K562 (cell line): ENCODE results near the gene PPP1R13L. TPM values are rescaled to one million over a fixed set of nuclear protein-coding genes. Genes with fewer than 3 reads are reported as not detected.

Experiments used
- CEBPG ChIP-seq, 3 experiments: fragments of 200-800 bp in 1 of 3; sonication (Bioruptor generic) in 1 of 3; sonication (generic) in 1 of 3; formaldehyde crosslinking in 1 of 3; IDR thresholded peaks in 2 of 3; conservative IDR thresholded peaks in 1 of 3; 2 replicates each; pipeline versions ENCODE4 v1.6.1 to v1.8.0; 2016 to 2022; ENCODE audit warnings: missing compliant biosample characterization in 2 of 3, missing genetic modification characterization in 2 of 3, mild to moderate bottlenecking in 1 of 3, missing genetic modification reagents in 1 of 3
- CHD4 ChIP-seq: fragments of 200-600 bp; sonication (generic); IDR thresholded peaks from 3 replicates; pipeline ENCODE4 v1.6.1; 2012; ENCODE audit warnings: low read depth, mild to moderate bottlenecking, mixed read lengths, low read length, inconsistent platforms; ENCODE audit not compliant: insufficient read depth, insufficient replicate concordance, poor library complexity, severe bottlenecking
- EP300 ChIP-seq: IDR thresholded peaks from 2 replicates; pipeline ENCODE4 v1.6.1; 2012; ENCODE audit warnings: low read length, improper control_type of control experiment
- EP400 ChIP-seq: fragments of 450-650 bp; IDR thresholded peaks from 2 replicates; pipeline ENCODE4 v1.6.1; 2017; ENCODE audit warnings: antibody characterized with exemption, mild to moderate bottlenecking, moderate library complexity
- HDAC8 ChIP-seq: fragments of 450-650 bp; IDR thresholded peaks from 2 replicates; pipeline ENCODE4 v1.6.1; 2016; ENCODE audit warnings: mild to moderate bottlenecking, missing genetic modification characterization, moderate library complexity, missing compliant biosample characterization
- HNRNPLL ChIP-seq: fragments of 200-400 bp; formaldehyde crosslinking; IDR thresholded peaks from 2 replicates; pipeline ENCODE4 v1.6.1; 2017; ENCODE audit warnings: low read length, low read depth, mild to moderate bottlenecking; ENCODE audit not compliant: poor library complexity, severe bottlenecking
- HNRNPUL1 ChIP-seq: fragments of 200-400 bp; formaldehyde crosslinking; IDR thresholded peaks from 2 replicates; pipeline ENCODE4 v1.6.1; 2017; ENCODE audit warnings: low read length
- KDM1A ChIP-seq, 2 experiments: fragments of 450-650 bp; IDR thresholded peaks; 2 replicates each; pipeline ENCODE4 v1.6.1; 2016; ENCODE audit warnings: mild to moderate bottlenecking in 2 of 2
- MED1 ChIP-seq: sonication (generic); formaldehyde crosslinking; IDR thresholded peaks from 2 replicates; pipeline ENCODE4 v1.8.1; 2023; ENCODE audit warnings: missing genetic modification reagents, borderline replicate concordance
- MEF2D ChIP-seq: conservative IDR thresholded peaks from 2 replicates; pipeline ENCODE4 v1.6.1; 2016; ENCODE audit warnings: low read depth, missing genetic modification characterization, missing compliant biosample characterization
- NCOA4 ChIP-seq: fragments of 450-650 bp; IDR thresholded peaks from 2 replicates; pipeline ENCODE4 v1.6.1; 2018; ENCODE audit warnings: mild to moderate bottlenecking; ENCODE audit not compliant: partially characterized antibody
- PHTF2 ChIP-seq: fragments of 250-450 bp; sonication (Bioruptor Pico); IDR thresholded peaks from 2 replicates; pipeline ENCODE4 v1.5.0; 2021; ENCODE audit warnings: mild to moderate bottlenecking
- POLR2AphosphoS5 ChIP-seq: IDR thresholded peaks from 2 replicates; pipeline ENCODE4 v1.6.1; 2011; ENCODE audit warnings: mild to moderate bottlenecking, low read depth, low read length, moderate library complexity; ENCODE audit not compliant: control insufficient read depth, insufficient read depth
- PTTG1 ChIP-seq: fragments of 450-650 bp; IDR thresholded peaks from 2 replicates; pipeline ENCODE4 v1.6.1; 2016; ENCODE audit warnings: low read depth, mild to moderate bottlenecking, missing genetic modification characterization, missing compliant biosample characterization
- SP1 ChIP-seq: sonication (generic); formaldehyde crosslinking; IDR thresholded peaks from 2 replicates; pipeline ENCODE4 v1.8.1; 2022; ENCODE audit warnings: mild to moderate bottlenecking, missing genetic modification reagents
- SRSF1 ChIP-seq: fragments of 200-400 bp; formaldehyde crosslinking; IDR thresholded peaks from 2 replicates; pipeline ENCODE4 v1.6.1; 2017; ENCODE audit warnings: mild to moderate bottlenecking, low read depth, low read length, moderate library complexity
- TOE1 ChIP-seq, 2 experiments: fragments of 450-650 bp in 1 of 2; sonication (generic) in 1 of 2; formaldehyde crosslinking in 1 of 2; IDR thresholded peaks; 2 replicates each; pipeline versions ENCODE4 v1.7.1 to v1.8.0; 2016 to 2022; ENCODE audit warnings: borderline replicate concordance in 2 of 2, mild to moderate bottlenecking in 2 of 2, antibody characterized with exemption in 1 of 2, inconsistent platforms in 1 of 2, low read depth in 1 of 2, missing genetic modification reagents in 1 of 2, moderate library complexity in 1 of 2
- TRIM24 ChIP-seq, 2 experiments: fragments of 450-650 bp; IDR thresholded peaks; 2 replicates each; pipeline ENCODE4 v1.6.1; 2016
- WHSC1 ChIP-seq: IDR thresholded peaks from one replicate; pipeline ENCODE4 v1.6.1; 2012; ENCODE audit warnings: low read length, control low read depth, inconsistent platforms
- ZNF232 ChIP-seq: sonication (generic); formaldehyde crosslinking; IDR thresholded peaks from 2 replicates; pipeline ENCODE4 v1.8.0; 2022; ENCODE audit warnings: mild to moderate bottlenecking, missing genetic modification reagents
- ZNF445 ChIP-seq: fragments of 250-450 bp; sonication (Bioruptor Pico); IDR thresholded peaks from 2 replicates; pipeline ENCODE4 v1.4.0; 2020; ENCODE audit warnings: low read depth, mild to moderate bottlenecking, moderate library complexity
- polyA plus RNA-seq, 8 experiments: library from polyadenylated mRNA; depleted of rRNA in 4 of 8; stranded (reverse) in 5 of 8; unstranded in 3 of 8; fragments of >200 nt; fragmentation: Nextera tagmentation in 2 of 8; fragmentation: Illumina TruSeq in 1 of 8; extraction: Ambion mirVana in 2 of 8; extraction: Trizol in 1 of 8; gene quantifications; 2 replicates each; pipeline versions ENCODE4 v1.2.1 to v1.2.3, GENCODE V29; 2011 to 2014; ENCODE audit warnings: inconsistent platforms in 1 of 8, missing spikeins in 1 of 8
- total RNA-seq, 7 experiments: library from RNA; depleted of rRNA in 6 of 7; stranded (reverse); fragments of >200 nt in 6 of 7; fragmentation: Illumina TruSeq in 2 of 7; extraction: Trizol in 2 of 7; gene quantifications; 2 replicates each; pipeline versions ENCODE4 v1.2.1 to v1.2.3, GENCODE V29; 2011 to 2021; ENCODE audit warnings: low replicate concordance in 1 of 7
- TF ChIP-seq, protein P1 (sequence below): sonication (generic); formaldehyde crosslinking; IDR thresholded peaks from 2 replicates; pipeline ENCODE4 v1.8.0; 2022; ENCODE audit warnings: mild to moderate bottlenecking, missing genetic modification reagents, borderline replicate concordance
- TF ChIP-seq, protein P2 (sequence below): fragments of 450-650 bp; IDR thresholded peaks from 2 replicates; pipeline ENCODE4 v1.6.1; 2016; ENCODE audit warnings: borderline replicate concordance
- TF ChIP-seq, protein P3 (sequence below): sonication (generic); formaldehyde crosslinking; IDR thresholded peaks from 2 replicates; pipeline ENCODE4 v1.8.1; 2023; ENCODE audit warnings: mild to moderate bottlenecking, missing genetic modification reagents, moderate library complexity

Gene PPP1R13L
- total and polyA plus RNA-seq, 9 of the 15 experiments (the other 6 are each of a cell fraction or from before 2014, with no cell fraction given), result 0.32 to 6.7 (median 2.0) TPM

DNA sequence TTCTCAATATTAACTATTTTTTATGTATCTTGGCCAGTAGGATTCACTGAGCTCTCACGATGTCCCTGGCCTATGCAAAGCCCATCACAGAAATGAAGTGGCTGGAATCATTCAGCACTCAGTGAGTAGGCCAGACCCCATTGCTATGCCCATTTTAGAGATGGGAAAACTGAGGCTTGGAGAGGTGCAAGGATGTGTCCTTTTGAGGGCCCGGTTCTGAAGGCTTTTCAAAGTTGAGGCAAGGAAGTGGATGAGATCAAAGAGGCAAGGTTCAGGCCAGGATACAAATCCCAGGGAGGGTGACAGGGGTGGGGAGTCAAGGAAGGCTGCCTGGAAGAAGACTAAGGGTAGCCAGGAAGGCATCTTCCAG is 37.5 kb upstream of the PPP1R13L start (continued):
- TF ChIP-seq, protein P1, sequence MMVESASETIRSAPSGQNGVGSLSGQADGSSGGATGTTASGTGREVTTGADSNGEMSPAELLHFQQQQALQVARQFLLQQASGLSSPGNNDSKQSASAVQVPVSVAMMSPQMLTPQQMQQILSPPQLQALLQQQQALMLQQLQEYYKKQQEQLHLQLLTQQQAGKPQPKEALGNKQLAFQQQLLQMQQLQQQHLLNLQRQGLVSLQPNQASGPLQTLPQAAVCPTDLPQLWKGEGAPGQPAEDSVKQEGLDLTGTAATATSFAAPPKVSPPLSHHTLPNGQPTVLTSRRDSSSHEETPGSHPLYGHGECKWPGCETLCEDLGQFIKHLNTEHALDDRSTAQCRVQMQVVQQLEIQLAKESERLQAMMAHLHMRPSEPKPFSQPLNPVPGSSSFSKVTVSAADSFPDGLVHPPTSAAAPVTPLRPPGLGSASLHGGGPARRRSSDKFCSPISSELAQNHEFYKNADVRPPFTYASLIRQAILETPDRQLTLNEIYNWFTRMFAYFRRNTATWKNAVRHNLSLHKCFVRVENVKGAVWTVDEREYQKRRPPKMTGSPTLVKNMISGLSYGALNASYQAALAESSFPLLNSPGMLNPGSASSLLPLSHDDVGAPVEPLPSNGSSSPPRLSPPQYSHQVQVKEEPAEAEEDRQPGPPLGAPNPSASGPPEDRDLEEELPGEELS (CRISPR knock-in tag), result no peak
- peak; percentile 98 to 99 for TF ChIP-seq KDM1A (IDR thresholded peaks at IDR 0.05)
- TF ChIP-seq MED1 (CRISPR knock-in tag), result no peak
- TF ChIP-seq PHTF2 (CRISPR knock-in tag), result no peak
- TF ChIP-seq ZNF445 (CRISPR knock-in tag), result no peak
- peak; percentile 29; the same call in 1 of the 2 replicates for TF ChIP-seq TOE1 (IDR thresholded peaks at IDR 0.05; ENCODE audit: borderline replicate concordance)
- no peak for TF ChIP-seq TOE1 (CRISPR knock-in tag; IDR thresholded peaks at IDR 0.05; ENCODE audit: borderline replicate concordance, low read depth)
- TF ChIP-seq, protein P2, sequence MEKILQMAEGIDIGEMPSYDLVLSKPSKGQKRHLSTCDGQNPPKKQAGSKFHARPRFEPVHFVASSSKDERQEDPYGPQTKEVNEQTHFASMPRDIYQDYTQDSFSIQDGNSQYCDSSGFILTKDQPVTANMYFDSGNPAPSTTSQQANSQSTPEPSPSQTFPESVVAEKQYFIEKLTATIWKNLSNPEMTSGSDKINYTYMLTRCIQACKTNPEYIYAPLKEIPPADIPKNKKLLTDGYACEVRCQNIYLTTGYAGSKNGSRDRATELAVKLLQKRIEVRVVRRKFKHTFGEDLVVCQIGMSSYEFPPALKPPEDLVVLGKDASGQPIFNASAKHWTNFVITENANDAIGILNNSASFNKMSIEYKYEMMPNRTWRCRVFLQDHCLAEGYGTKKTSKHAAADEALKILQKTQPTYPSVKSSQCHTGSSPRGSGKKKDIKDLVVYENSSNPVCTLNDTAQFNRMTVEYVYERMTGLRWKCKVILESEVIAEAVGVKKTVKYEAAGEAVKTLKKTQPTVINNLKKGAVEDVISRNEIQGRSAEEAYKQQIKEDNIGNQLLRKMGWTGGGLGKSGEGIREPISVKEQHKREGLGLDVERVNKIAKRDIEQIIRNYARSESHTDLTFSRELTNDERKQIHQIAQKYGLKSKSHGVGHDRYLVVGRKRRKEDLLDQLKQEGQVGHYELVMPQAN, result peak; percentile 49; the same call in 1 of the 2 replicates
- no peak for TF ChIP-seq HNRNPLL
- peak; percentile 99 for TF ChIP-seq CHD4
- TF ChIP-seq, protein P3, sequence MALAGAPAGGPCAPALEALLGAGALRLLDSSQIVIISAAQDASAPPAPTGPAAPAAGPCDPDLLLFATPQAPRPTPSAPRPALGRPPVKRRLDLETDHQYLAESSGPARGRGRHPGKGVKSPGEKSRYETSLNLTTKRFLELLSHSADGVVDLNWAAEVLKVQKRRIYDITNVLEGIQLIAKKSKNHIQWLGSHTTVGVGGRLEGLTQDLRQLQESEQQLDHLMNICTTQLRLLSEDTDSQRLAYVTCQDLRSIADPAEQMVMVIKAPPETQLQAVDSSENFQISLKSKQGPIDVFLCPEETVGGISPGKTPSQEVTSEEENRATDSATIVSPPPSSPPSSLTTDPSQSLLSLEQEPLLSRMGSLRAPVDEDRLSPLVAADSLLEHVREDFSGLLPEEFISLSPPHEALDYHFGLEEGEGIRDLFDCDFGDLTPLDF, result 0 out of 2 replicates have a peak, but pooled peaks have one; percentile 37
- TF ChIP-seq SRSF1, result no peak
- no peak for TF ChIP-seq HDAC8 (tag)
- TF ChIP-seq SP1 (CRISPR knock-in tag), result no peak
- TF ChIP-seq PTTG1 (tag), result no peak
- 0 out of 2 replicates have a peak, but pooled peaks have one; percentile 17 for TF ChIP-seq ZNF232 (CRISPR knock-in tag)
- TF ChIP-seq POLR2AphosphoS5, result no peak
- TF ChIP-seq MEF2D (tag), result peak; percentile 44; the same call in 1 of the 2 replicates
- TF ChIP-seq WHSC1, result no peak
- TF ChIP-seq EP400, result no peak
- TF ChIP-seq TRIM24 (IDR thresholded peaks at IDR 0.05), result no peak
- peak; percentile 86 for TF ChIP-seq NCOA4
- no peak for TF ChIP-seq HNRNPUL1
- TF ChIP-seq EP300, result no peak
- no peak for TF ChIP-seq CEBPG (CRISPR knock-in tag; IDR thresholded peaks at IDR 0.05)
- TF ChIP-seq CEBPG (tag; conservative IDR thresholded peaks at IDR 0.05 in 1 of 2, IDR thresholded peaks at IDR 0.05 in 1 of 2), result no peak
